Upper lobe of left lung (tissue), 6 donors: ENCODE data around the gene SNAP25. TPM values are rescaled to one million over a fixed set of nuclear protein-coding genes. Genes with fewer than 3 reads are reported as not detected.

Source experiments
- ATAC-seq, 2 donors: fragments of 200-7000 bp; cut with Tn5 transposase; one replicate each; pipeline ENCODE4 v1.9.1; 2022; ENCODE audit warnings: mild to moderate bottlenecking in 2 of 2, moderate library complexity in 2 of 2; ENCODE audit not compliant: low FRiP score in 2 of 2
- DNase-seq, 2 donors: peaks; one replicate each; pipeline ENCODE4 v3.0.0-alpha.2; 2019 to 2020
- H3K27ac ChIP-seq, 4 donors: fragments of 200-600 bp; sonication (generic); one replicate each; pipeline ENCODE4 v1.5.1; 2016 to 2019
- H3K27me3 ChIP-seq, 4 donors: fragments of 200-600 bp; sonication (generic); one replicate each; pipeline ENCODE4 v1.5.1; 2017 to 2019
- H3K36me3 ChIP-seq, 4 donors: fragments of 200-600 bp; sonication (generic); one replicate each; pipeline ENCODE4 v1.5.1; 2016 to 2019
- H3K4me1 ChIP-seq, 4 donors: fragments of 200-600 bp; sonication (generic); one replicate each; pipeline ENCODE4 v1.5.1; 2018 to 2019
- H3K4me3 ChIP-seq, 4 donors: fragments of 200-600 bp; sonication (generic); one replicate each; pipeline ENCODE4 v1.5.1; 2017 to 2019; ENCODE audit warnings: mild to moderate bottlenecking in 2 of 4, moderate library complexity in 1 of 4
- H3K9me3 ChIP-seq, 4 donors: fragments of 200-600 bp; sonication (generic); one replicate each; pipeline ENCODE4 v1.5.1; 2018 to 2019
- EP300 ChIP-seq, 4 donors: sonication (generic); formaldehyde crosslinking; IDR thresholded peaks; one replicate each; pipeline ENCODE4 v1.5.1; 2017; ENCODE audit warnings: antibody characterized with exemption in 4 of 4, control low read depth in 2 of 4
- POLR2A ChIP-seq, 4 donors: fragments of 450-650 bp; IDR thresholded peaks; one replicate each; pipeline ENCODE4 v1.5.1; 2016 to 2017; ENCODE audit warnings: antibody characterized with exemption in 4 of 4, mild to moderate bottlenecking in 2 of 4
- POLR2AphosphoS5 ChIP-seq, 2 donors: sonication (generic); formaldehyde crosslinking; IDR thresholded peaks; one replicate each; pipeline ENCODE4 v1.5.1; 2017; ENCODE audit warnings: antibody characterized with exemption in 2 of 2
- WGBS, 2 donors: methylation state at CpG; one replicate each; pipeline ENCODE4 v1.1.5; 2017 to 2018; 5-methylcytosine and 5-hydroxymethylcytosine counted together
- small RNA-seq, 4 donors: library from RNA; depleted of rRNA; stranded (forward); fragments of <200 nt; gene quantifications; one replicate each; pipeline ENCODE3, GENCODE V24; 2016
- total RNA-seq, 6 donors: library from RNA; depleted of rRNA in 4 of 6; stranded (reverse); fragments of >200 nt in 4 of 6; gene quantifications; one replicate each; pipeline versions ENCODE4 v1.1.0 to v1.2.1, GENCODE V29; 2016 to 2021
- TF ChIP-seq, protein P1 (sequence below), 6 experiments: fragments of 450-650 bp in 4 of 6; fragments of 200-600 bp in 2 of 6; sonication (generic) in 2 of 6; IDR thresholded peaks; one replicate each; pipeline ENCODE4 v1.5.1; 2016 to 2019; ENCODE audit warnings: antibody characterized with exemption in 6 of 6
- donor health status: DM: no; HTN: no; CAD: no; lungs with moderate emphysema.
- donor health status: DM: no; HTN: yes; CAD: no; lungs with severe emphysema.

SNAP25 gene
- total RNA-seq, 6 donors from 2014 or later = 0.79 to 2.2 (median 1.8) TPM; not detected in 3

DNA sequence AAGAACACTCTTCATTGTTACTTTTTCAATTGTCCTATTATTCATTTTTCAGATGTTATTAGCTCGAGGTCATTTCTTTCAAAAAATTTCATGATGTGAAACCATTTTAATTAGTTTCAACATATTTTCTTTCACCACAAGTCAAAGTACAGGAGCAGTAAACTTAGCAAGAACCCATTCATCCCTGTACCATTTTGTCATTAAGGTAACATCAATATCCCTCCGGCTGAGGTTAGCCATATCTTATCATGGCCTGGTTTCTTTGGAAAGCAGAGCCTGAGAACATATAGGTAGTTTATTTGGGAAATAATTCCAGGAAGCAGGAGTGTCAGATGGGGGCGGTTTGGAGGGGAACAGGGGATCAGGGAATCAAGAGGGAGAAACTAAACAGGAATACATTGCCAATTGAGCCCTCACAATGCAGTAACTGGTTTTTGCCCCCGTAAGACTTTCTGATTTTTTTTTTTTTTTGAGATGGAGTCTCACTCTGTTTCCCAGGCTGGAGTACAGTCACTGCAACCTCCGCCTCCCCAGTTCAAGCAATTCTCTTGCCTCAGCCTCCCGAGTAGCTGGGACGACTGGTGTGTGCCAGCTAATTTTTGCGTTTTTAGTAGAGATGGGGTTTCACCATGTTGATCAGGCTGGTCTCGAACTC is 131.7 kb downstream of the SNAP25 start:
- DNase-seq (no peak), ATAC-seq (no peak)
- Histone ChIP-seq H3K4me3 (no peak overlapping the region), H3K9me3 (no peaks in the 10 kb centered on the region), H3K4me1 (no peaks in the 10 kb centered on the region), H3K27me3 (no peaks in the 10 kb centered on the region), H3K27ac (no peak overlapping the region), H3K36me3 (no peaks in the 10 kb centered on the region)
- no peak for TF ChIP-seq POLR2AphosphoS5 (IDR thresholded peaks at IDR 0.05)
- TF ChIP-seq, protein P1, sequence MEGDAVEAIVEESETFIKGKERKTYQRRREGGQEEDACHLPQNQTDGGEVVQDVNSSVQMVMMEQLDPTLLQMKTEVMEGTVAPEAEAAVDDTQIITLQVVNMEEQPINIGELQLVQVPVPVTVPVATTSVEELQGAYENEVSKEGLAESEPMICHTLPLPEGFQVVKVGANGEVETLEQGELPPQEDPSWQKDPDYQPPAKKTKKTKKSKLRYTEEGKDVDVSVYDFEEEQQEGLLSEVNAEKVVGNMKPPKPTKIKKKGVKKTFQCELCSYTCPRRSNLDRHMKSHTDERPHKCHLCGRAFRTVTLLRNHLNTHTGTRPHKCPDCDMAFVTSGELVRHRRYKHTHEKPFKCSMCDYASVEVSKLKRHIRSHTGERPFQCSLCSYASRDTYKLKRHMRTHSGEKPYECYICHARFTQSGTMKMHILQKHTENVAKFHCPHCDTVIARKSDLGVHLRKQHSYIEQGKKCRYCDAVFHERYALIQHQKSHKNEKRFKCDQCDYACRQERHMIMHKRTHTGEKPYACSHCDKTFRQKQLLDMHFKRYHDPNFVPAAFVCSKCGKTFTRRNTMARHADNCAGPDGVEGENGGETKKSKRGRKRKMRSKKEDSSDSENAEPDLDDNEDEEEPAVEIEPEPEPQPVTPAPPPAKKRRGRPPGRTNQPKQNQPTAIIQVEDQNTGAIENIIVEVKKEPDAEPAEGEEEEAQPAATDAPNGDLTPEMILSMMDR (IDR thresholded peaks at IDR 0.05) = no peak
- 88 to 93% methylated on average over 9 of the region's 9 CpGs for WGBS, 2 donors

DNA sequence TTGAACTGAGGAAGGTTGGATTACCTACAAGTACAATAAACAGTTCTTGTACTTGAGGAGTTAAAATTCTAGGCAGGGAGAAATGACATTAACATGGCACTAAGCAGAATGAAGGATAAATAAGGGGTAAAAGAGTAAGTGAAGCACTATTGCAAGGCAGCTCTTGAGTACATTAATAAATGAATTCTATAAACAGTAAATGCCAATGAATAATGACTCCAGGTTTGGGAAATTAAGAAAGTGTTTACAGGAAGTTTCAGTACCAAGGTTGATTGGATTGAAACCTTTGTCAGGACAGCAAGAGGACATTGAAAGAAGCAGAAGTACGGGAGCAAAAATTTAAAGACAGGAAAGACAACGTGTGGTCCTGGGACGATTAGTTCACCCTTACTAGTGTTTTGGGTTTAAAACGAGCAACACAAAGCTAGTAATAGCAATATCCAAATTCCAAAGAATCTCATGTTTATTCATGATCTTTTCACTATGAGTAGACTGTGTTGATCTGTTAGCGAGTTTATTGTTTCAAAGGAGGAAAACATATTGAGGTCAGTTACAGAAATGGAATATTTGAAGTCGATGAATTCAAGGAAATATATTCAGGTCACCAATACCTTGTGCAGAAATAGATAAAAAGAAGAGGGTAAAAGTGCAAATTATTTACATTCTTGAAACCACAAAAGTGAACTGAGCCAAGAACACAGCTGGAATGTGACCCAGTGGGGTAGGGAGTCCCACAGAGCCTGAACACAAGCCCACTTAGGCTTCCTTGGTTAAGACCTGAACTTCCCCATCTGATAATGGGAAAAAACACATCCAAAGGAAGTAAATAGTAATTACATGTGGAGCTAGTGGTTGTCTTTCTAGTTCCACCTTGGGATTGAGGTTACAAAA is 134.5 kb downstream of the SNAP25 start:
- no peak for TF ChIP-seq POLR2A (IDR thresholded peaks at IDR 0.05)
- no peak for TF ChIP-seq EP300 (IDR thresholded peaks at IDR 0.05)
- TF ChIP-seq POLR2AphosphoS5 (IDR thresholded peaks at IDR 0.05) = no peak
- TF ChIP-seq, protein P1 (IDR thresholded peaks at IDR 0.05) = no peak
- no peak overlapping the region for H3K27ac ChIP-seq
- DNase-seq = no peak

DNA sequence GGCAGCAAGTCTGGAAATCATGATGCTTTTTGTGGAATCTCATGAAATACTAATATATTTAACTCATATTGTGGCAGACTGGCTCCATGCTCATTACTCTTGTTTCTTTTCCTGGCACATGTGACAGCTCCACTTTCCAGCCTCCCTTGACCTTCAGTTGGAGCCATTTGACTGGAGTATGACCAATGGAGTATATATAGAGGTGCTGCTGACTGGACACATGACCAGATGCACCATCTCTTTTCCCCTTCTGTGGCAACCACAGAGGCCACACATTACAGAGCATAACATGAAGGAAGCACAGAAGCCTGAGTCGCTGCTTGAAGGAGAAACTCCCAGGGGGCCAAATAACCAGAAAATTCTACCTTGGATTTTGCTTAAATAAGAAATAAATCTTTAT is 138.0 kb downstream of the SNAP25 start:
- ATAC-seq = no peak
- WGBS, 2 donors = 86 to 95% methylated on average over 1 of the region's 1 CpG
- Histone ChIP-seq H3K4me1 (no peaks in the 10 kb centered on the region), H3K27me3 (no peaks in the 10 kb centered on the region), H3K9me3 (no peaks in the 10 kb centered on the region), H3K36me3 (no peaks in the 10 kb centered on the region), H3K4me3 (no peak overlapping the region), H3K27ac (no peak overlapping the region)
- no peak for DNase-seq
- TF ChIP-seq, protein P1 (IDR thresholded peaks at IDR 0.05) = no peak
- TF ChIP-seq POLR2AphosphoS5 (IDR thresholded peaks at IDR 0.05) (no peak), POLR2A (IDR thresholded peaks at IDR 0.05) (no peak), EP300 (IDR thresholded peaks at IDR 0.05) (no peak)

More for the DNA sequence above, 134.5 kb downstream of the SNAP25 start:
- Histone ChIP-seq H3K36me3 (no peaks in the 10 kb centered on the region), H3K4me1 (no peaks in the 10 kb centered on the region), H3K4me3 (no peak overlapping the region), H3K27me3 (no peaks in the 10 kb centered on the region), H3K9me3 (no peaks in the 10 kb centered on the region)
- WGBS, 2 donors = 27 to 35% methylated on average over 6 of the region's 6 CpGs
- no peak for ATAC-seq

Small RNA genes lying within 50 kb of the gene (small RNA-seq; reads per million reads assigned to genes)
- 0 reads per million in 4 donors for gene HIGD1AP15

Other genes with a start within 250 kb of the SNAP25 start
- 1 to 10 TPM; 1.0 to 7.5 (median 3.5) TPM for gene ANKEF1, start 183.8 kb upstream of the SNAP25 start, total RNA-seq
- 10 to 100 TPM in 4 of 6 donors, 1 to 10 TPM in 2; 3.1 to 19.3 (median 11.8) TPM for gene MKKS, start 215.4 kb downstream of the SNAP25 start, total RNA-seq
- gene SLX4IP, start 216.5 kb downstream of the SNAP25 start, total RNA-seq = 1 to 10 TPM; 3.2 to 6.0 (median 4.5) TPM